ENCODE results near the gene USP37. TPM values are rescaled to one million over a fixed set of nuclear protein-coding genes. Genes with fewer than 3 reads are reported as not detected.

Gene USP37
- total and polyA plus RNA-seq, 2 of the 13 experiments (the other 11 are each of a cell fraction or from before 2014, with no cell fraction given), result 6.5 to 30.6 TPM

DNA sequence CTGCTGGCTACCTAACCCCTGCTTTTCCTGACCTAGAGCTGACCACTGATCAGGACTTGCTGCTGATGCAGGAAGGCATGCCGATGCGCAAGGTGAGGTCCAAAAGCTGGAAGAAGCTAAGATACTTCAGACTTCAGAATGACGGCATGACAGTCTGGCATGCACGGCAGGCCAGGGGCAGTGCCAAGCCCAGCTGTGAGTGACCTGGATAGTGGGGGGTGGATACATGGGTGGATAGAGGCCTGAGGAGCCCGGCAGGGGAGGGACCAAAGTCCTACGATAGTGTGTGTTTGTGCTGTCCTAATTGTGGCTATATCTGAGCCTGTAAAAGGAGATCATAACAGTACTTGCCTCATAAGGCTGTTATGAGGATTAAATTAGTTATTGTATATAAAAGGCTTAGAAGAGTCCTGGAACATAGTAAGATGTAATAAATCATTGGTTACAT, 47.7 kb upstream of the USP37 start (continued):
- TF ChIP-seq, protein P1, sequence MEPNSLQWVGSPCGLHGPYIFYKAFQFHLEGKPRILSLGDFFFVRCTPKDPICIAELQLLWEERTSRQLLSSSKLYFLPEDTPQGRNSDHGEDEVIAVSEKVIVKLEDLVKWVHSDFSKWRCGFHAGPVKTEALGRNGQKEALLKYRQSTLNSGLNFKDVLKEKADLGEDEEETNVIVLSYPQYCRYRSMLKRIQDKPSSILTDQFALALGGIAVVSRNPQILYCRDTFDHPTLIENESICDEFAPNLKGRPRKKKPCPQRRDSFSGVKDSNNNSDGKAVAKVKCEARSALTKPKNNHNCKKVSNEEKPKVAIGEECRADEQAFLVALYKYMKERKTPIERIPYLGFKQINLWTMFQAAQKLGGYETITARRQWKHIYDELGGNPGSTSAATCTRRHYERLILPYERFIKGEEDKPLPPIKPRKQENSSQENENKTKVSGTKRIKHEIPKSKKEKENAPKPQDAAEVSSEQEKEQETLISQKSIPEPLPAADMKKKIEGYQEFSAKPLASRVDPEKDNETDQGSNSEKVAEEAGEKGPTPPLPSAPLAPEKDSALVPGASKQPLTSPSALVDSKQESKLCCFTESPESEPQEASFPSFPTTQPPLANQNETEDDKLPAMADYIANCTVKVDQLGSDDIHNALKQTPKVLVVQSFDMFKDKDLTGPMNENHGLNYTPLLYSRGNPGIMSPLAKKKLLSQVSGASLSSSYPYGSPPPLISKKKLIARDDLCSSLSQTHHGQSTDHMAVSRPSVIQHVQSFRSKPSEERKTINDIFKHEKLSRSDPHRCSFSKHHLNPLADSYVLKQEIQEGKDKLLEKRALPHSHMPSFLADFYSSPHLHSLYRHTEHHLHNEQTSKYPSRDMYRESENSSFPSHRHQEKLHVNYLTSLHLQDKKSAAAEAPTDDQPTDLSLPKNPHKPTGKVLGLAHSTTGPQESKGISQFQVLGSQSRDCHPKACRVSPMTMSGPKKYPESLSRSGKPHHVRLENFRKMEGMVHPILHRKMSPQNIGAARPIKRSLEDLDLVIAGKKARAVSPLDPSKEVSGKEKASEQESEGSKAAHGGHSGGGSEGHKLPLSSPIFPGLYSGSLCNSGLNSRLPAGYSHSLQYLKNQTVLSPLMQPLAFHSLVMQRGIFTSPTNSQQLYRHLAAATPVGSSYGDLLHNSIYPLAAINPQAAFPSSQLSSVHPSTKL (CRISPR knock-in tag; IDR thresholded peaks at IDR 0.05), result 0 out of 2 replicates have a peak, but pooled peaks have one; percentile 21
- TF ChIP-seq PCBP1 (IDR thresholded peaks at IDR 0.05; ENCODE audit: borderline replicate concordance, low read depth, low read length), result no peak
- TF ChIP-seq, protein P2, sequence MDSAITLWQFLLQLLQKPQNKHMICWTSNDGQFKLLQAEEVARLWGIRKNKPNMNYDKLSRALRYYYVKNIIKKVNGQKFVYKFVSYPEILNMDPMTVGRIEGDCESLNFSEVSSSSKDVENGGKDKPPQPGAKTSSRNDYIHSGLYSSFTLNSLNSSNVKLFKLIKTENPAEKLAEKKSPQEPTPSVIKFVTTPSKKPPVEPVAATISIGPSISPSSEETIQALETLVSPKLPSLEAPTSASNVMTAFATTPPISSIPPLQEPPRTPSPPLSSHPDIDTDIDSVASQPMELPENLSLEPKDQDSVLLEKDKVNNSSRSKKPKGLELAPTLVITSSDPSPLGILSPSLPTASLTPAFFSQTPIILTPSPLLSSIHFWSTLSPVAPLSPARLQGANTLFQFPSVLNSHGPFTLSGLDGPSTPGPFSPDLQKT (CRISPR knock-in tag; IDR thresholded peaks at IDR 0.05; ENCODE audit: borderline replicate concordance), result no peak
- TF ChIP-seq EHMT2 (IDR thresholded peaks at IDR 0.05; ENCODE audit: borderline replicate concordance, low read depth, low read length), result no peak
- TF ChIP-seq TBX3 (IDR thresholded peaks at IDR 0.05; ENCODE audit: borderline replicate concordance), result no peak
- TF ChIP-seq CEBPB (IDR thresholded peaks at IDR 0.05; ENCODE audit: borderline replicate concordance, low read depth, low read length), result no peak
- TF ChIP-seq, protein P3, sequence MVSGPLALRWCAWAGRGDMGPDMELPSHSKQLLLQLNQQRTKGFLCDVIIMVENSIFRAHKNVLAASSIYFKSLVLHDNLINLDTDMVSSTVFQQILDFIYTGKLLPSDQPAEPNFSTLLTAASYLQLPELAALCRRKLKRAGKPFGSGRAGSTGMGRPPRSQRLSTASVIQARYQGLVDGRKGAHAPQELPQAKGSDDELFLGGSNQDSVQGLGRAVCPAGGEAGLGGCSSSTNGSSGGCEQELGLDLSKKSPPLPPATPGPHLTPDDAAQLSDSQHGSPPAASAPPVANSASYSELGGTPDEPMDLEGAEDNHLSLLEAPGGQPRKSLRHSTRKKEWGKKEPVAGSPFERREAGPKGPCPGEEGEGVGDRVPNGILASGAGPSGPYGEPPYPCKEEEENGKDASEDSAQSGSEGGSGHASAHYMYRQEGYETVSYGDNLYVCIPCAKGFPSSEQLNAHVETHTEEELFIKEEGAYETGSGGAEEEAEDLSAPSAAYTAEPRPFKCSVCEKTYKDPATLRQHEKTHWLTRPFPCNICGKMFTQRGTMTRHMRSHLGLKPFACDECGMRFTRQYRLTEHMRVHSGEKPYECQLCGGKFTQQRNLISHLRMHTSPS (CRISPR knock-in tag; IDR thresholded peaks at IDR 0.05; ENCODE audit: low read depth), result peak; percentile 89
- TF ChIP-seq ZFP36L2 (CRISPR knock-in tag; IDR thresholded peaks at IDR 0.05), result no peak
- no peak for TF ChIP-seq KDM5B (CRISPR knock-in tag; IDR thresholded peaks at IDR 0.05; ENCODE audit: borderline replicate concordance)
- no peak for TF ChIP-seq SIX4 (CRISPR knock-in tag; IDR thresholded peaks at IDR 0.05)
- TF ChIP-seq NFE2L1 (CRISPR knock-in tag; IDR thresholded peaks at IDR 0.05; ENCODE audit: borderline replicate concordance), result no peak; the same call in 1 of the 2 replicates
- no peak for TF ChIP-seq NR2F6 (IDR thresholded peaks at IDR 0.05)
- no peak for TF ChIP-seq NR2F6 (CRISPR knock-in tag; IDR thresholded peaks at IDR 0.05)
- TF ChIP-seq, protein P4, sequence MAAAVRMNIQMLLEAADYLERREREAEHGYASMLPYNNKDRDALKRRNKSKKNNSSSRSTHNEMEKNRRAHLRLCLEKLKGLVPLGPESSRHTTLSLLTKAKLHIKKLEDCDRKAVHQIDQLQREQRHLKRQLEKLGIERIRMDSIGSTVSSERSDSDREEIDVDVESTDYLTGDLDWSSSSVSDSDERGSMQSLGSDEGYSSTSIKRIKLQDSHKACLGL (CRISPR knock-in tag; IDR thresholded peaks at IDR 0.05), result no peak
- no peak for TF ChIP-seq ZBTB20 (CRISPR knock-in tag; IDR thresholded peaks at IDR 0.05; ENCODE audit: borderline replicate concordance, low read depth)
- 0 out of 2 replicates have a peak, but pooled peaks have one; percentile 41 for TF ChIP-seq ZNF350 (CRISPR knock-in tag; IDR thresholded peaks at IDR 0.05; ENCODE audit: borderline replicate concordance, low read depth)
- no peak for TF ChIP-seq MAFF (IDR thresholded peaks at IDR 0.05; ENCODE audit: low read depth, low read length)
- TF ChIP-seq, protein P5, sequence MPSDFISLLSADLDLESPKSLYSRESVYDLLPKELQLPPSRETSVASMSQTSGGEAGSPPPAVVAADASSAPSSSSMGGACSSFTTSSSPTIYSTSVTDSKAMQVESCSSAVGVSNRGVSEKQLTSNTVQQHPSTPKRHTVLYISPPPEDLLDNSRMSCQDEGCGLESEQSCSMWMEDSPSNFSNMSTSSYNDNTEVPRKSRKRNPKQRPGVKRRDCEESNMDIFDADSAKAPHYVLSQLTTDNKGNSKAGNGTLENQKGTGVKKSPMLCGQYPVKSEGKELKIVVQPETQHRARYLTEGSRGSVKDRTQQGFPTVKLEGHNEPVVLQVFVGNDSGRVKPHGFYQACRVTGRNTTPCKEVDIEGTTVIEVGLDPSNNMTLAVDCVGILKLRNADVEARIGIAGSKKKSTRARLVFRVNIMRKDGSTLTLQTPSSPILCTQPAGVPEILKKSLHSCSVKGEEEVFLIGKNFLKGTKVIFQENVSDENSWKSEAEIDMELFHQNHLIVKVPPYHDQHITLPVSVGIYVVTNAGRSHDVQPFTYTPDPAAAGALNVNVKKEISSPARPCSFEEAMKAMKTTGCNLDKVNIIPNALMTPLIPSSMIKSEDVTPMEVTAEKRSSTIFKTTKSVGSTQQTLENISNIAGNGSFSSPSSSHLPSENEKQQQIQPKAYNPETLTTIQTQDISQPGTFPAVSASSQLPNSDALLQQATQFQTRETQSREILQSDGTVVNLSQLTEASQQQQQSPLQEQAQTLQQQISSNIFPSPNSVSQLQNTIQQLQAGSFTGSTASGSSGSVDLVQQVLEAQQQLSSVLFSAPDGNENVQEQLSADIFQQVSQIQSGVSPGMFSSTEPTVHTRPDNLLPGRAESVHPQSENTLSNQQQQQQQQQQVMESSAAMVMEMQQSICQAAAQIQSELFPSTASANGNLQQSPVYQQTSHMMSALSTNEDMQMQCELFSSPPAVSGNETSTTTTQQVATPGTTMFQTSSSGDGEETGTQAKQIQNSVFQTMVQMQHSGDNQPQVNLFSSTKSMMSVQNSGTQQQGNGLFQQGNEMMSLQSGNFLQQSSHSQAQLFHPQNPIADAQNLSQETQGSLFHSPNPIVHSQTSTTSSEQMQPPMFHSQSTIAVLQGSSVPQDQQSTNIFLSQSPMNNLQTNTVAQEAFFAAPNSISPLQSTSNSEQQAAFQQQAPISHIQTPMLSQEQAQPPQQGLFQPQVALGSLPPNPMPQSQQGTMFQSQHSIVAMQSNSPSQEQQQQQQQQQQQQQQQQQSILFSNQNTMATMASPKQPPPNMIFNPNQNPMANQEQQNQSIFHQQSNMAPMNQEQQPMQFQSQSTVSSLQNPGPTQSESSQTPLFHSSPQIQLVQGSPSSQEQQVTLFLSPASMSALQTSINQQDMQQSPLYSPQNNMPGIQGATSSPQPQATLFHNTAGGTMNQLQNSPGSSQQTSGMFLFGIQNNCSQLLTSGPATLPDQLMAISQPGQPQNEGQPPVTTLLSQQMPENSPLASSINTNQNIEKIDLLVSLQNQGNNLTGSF (CRISPR knock-in tag; IDR thresholded peaks at IDR 0.05), result no peak

Measured in HepG2 (cell line).